ENCODE results near the gene HESX1. TPM values are rescaled to one million over a fixed set of nuclear protein-coding genes. Genes with fewer than 3 reads are reported as not detected.

HESX1 gene
- total and polyA plus RNA-seq, 2 of the 8 experiments (the other 6 are each of a cell fraction or from before 2014, with no cell fraction given) = 7.1 to 12.0 TPM

DNA sequence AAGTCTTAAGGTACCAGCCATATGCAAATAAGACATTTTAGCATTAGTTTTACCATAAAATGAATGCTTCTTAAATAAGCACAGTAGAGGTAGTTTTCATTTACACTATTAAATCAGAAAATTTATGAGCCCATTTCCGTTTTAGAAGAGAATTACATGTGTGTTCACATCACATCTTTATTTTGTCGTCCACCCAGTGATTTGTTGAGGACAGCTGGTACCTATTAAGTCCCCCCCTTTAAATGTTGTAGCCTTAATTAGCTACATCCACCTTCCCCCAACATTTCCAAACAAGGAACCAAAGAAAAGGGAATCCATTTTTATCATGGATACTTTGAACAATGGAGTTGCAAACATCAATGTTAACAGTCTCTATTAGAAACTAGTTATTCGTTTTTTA lies 41.5 kb downstream of the HESX1 start (continued):
- TF ChIP-seq, protein P1, sequence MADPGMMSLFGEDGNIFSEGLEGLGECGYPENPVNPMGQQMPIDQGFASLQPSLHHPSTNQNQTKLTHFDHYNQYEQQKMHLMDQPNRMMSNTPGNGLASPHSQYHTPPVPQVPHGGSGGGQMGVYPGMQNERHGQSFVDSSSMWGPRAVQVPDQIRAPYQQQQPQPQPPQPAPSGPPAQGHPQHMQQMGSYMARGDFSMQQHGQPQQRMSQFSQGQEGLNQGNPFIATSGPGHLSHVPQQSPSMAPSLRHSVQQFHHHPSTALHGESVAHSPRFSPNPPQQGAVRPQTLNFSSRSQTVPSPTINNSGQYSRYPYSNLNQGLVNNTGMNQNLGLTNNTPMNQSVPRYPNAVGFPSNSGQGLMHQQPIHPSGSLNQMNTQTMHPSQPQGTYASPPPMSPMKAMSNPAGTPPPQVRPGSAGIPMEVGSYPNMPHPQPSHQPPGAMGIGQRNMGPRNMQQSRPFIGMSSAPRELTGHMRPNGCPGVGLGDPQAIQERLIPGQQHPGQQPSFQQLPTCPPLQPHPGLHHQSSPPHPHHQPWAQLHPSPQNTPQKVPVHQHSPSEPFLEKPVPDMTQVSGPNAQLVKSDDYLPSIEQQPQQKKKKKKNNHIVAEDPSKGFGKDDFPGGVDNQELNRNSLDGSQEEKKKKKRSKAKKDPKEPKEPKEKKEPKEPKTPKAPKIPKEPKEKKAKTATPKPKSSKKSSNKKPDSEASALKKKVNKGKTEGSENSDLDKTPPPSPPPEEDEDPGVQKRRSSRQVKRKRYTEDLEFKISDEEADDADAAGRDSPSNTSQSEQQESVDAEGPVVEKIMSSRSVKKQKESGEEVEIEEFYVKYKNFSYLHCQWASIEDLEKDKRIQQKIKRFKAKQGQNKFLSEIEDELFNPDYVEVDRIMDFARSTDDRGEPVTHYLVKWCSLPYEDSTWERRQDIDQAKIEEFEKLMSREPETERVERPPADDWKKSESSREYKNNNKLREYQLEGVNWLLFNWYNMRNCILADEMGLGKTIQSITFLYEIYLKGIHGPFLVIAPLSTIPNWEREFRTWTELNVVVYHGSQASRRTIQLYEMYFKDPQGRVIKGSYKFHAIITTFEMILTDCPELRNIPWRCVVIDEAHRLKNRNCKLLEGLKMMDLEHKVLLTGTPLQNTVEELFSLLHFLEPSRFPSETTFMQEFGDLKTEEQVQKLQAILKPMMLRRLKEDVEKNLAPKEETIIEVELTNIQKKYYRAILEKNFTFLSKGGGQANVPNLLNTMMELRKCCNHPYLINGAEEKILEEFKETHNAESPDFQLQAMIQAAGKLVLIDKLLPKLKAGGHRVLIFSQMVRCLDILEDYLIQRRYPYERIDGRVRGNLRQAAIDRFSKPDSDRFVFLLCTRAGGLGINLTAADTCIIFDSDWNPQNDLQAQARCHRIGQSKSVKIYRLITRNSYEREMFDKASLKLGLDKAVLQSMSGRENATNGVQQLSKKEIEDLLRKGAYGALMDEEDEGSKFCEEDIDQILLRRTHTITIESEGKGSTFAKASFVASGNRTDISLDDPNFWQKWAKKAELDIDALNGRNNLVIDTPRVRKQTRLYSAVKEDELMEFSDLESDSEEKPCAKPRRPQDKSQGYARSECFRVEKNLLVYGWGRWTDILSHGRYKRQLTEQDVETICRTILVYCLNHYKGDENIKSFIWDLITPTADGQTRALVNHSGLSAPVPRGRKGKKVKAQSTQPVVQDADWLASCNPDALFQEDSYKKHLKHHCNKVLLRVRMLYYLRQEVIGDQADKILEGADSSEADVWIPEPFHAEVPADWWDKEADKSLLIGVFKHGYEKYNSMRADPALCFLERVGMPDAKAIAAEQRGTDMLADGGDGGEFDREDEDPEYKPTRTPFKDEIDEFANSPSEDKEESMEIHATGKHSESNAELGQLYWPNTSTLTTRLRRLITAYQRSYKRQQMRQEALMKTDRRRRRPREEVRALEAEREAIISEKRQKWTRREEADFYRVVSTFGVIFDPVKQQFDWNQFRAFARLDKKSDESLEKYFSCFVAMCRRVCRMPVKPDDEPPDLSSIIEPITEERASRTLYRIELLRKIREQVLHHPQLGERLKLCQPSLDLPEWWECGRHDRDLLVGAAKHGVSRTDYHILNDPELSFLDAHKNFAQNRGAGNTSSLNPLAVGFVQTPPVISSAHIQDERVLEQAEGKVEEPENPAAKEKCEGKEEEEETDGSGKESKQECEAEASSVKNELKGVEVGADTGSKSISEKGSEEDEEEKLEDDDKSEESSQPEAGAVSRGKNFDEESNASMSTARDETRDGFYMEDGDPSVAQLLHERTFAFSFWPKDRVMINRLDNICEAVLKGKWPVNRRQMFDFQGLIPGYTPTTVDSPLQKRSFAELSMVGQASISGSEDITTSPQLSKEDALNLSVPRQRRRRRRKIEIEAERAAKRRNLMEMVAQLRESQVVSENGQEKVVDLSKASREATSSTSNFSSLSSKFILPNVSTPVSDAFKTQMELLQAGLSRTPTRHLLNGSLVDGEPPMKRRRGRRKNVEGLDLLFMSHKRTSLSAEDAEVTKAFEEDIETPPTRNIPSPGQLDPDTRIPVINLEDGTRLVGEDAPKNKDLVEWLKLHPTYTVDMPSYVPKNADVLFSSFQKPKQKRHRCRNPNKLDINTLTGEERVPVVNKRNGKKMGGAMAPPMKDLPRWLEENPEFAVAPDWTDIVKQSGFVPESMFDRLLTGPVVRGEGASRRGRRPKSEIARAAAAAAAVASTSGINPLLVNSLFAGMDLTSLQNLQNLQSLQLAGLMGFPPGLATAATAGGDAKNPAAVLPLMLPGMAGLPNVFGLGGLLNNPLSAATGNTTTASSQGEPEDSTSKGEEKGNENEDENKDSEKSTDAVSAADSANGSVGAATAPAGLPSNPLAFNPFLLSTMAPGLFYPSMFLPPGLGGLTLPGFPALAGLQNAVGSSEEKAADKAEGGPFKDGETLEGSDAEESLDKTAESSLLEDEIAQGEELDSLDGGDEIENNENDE (IDR thresholded peaks at IDR 0.05; ENCODE audit: insufficient replicate concordance, low read length) = no peak
- TF ChIP-seq RFX5 (IDR thresholded peaks at IDR 0.05; ENCODE audit: borderline replicate concordance, low read depth, low read length) (no peak), POU5F1 (IDR thresholded peaks at IDR 0.05; ENCODE audit: low read depth, low read length) (no peak), RNF2 (IDR thresholded peaks at IDR 0.05; ENCODE audit: borderline replicate concordance, low read depth, low read length, missing control alignments, poor library complexity, severe bottlenecking) (no peak), JUN (IDR thresholded peaks at IDR 0.05; ENCODE audit: low read depth, low read length) (no peak), RAD21 (IDR thresholded peaks at IDR 0.05 in 1 of 2, conservative IDR thresholded peaks at IDR 0.05 in 1 of 2; ENCODE audit: low read depth in 2 of 2, low read length in 2 of 2) (no peak), SP4 (IDR thresholded peaks at IDR 0.05; ENCODE audit: low read length) (no peak), FOSL1 (IDR thresholded peaks at IDR 0.05; ENCODE audit: insufficient read depth, low read depth, low read length) (no peak), TCF12 (IDR thresholded peaks at IDR 0.05; ENCODE audit: low read depth, low read length) (no peak), SP2 (IDR thresholded peaks at IDR 0.05; ENCODE audit: low read length) (no peak)
- TF ChIP-seq, protein P2, sequence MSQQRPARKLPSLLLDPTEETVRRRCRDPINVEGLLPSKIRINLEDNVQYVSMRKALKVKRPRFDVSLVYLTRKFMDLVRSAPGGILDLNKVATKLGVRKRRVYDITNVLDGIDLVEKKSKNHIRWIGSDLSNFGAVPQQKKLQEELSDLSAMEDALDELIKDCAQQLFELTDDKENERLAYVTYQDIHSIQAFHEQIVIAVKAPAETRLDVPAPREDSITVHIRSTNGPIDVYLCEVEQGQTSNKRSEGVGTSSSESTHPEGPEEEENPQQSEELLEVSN (IDR thresholded peaks at IDR 0.05) = no peak

All from H1 (cell line).